IMR-90 (cell line): ENCODE results near the gene BRINP3. TPM values are rescaled to one million over a fixed set of nuclear protein-coding genes. Genes with fewer than 3 reads are reported as not detected.
A peak's percentile ranks its signal among the peaks of the same experiment; 100 is the strongest.

Experiments
- ATAC-seq: fragments of 200-7000 bp; cut with Tn5 transposase; 2 replicates; pipeline ENCODE4 v1.9.1; 2020; ENCODE audit warnings: low read depth, mild to moderate bottlenecking, moderate library complexity
- BruUV-seq: library from RNA; stranded (reverse); fragments of 400-500 nt; replicated peaks from 2 replicates; lab custom pipeline; 2021; lab: Mats Ljungman, UMichigan
- CTCF ChIA-PET: fragments of 300-600 bp; formaldehyde crosslinking; extraction: SDS; loops from one replicate; lab custom pipeline; 2021; ENCODE audit warnings: antibody characterized with exemption; lab: Yijun Ruan, JAX
- POLR2A ChIA-PET: fragments of 300-600 bp; sonication (Branson Sonifier 250); formaldehyde crosslinking; loops from one replicate; lab custom pipeline; 2022; ENCODE audit warnings: antibody characterized with exemption; ENCODE audit not compliant: unreplicated experiment; lab: Charles Lee
- DNase-seq: peaks from one replicate; pipeline ENCODE4 v3.0.0; 2013
- H2AFZ ChIP-seq: replicated peaks from 2 replicates; pipeline ENCODE3; 2013; ENCODE audit warnings: low read length, mild to moderate bottlenecking; ENCODE audit not compliant: poor library complexity
- H2AK5ac ChIP-seq: 2 replicates; pipeline ENCODE4 v1.6.1; 2013; ENCODE audit warnings: low read depth, low read length, inconsistent platforms
- H2AK9ac ChIP-seq: replicated peaks from 2 replicates; pipeline ENCODE3; 2013; ENCODE audit warnings: mild to moderate bottlenecking, low read depth, low read length, moderate library complexity; ENCODE audit not compliant: poor library complexity
- H2BK120ac ChIP-seq: 2 replicates; pipeline ENCODE4 v1.6.1; 2013; ENCODE audit warnings: low read depth, low read length, inconsistent platforms
- H2BK15ac ChIP-seq: 3 replicates; pipeline ENCODE4 v1.6.1; 2013; ENCODE audit warnings: low read depth, low read length, inconsistent platforms
- H2BK20ac ChIP-seq: 2 replicates; pipeline ENCODE4 v1.6.1; 2013; ENCODE audit warnings: low read depth, mild to moderate bottlenecking, inconsistent platforms, low read length, moderate library complexity
- H2BK5ac ChIP-seq: 2 replicates; pipeline ENCODE4 v1.6.1; 2013; ENCODE audit warnings: mild to moderate bottlenecking, low read depth, low read length, inconsistent platforms; ENCODE audit not compliant: poor library complexity, severe bottlenecking
- H3K14ac ChIP-seq: replicated peaks from 2 replicates; pipeline ENCODE4 v1.6.1; 2013; ENCODE audit warnings: low read depth, low read length, inconsistent platforms
- H3K18ac ChIP-seq: 2 replicates; pipeline ENCODE4 v1.6.1; 2013; ENCODE audit warnings: low read depth, low read length, control low read depth
- H3K23ac ChIP-seq: 2 replicates; pipeline ENCODE4 v1.6.1; 2013; ENCODE audit warnings: low read depth, low read length, inconsistent platforms
- H3K27ac ChIP-seq: 2 replicates; pipeline ENCODE4 v1.5.1; 2013; ENCODE audit warnings: mild to moderate bottlenecking, control low read depth, low read length; ENCODE audit not compliant: insufficient read depth
- H3K27me3 ChIP-seq: 2 replicates; pipeline ENCODE4 v1.6.1; 2013; ENCODE audit warnings: low read length; ENCODE audit not compliant: control insufficient read depth, insufficient read depth
- H3K36me3 ChIP-seq: 2 replicates; pipeline ENCODE4 v1.6.1; 2013; ENCODE audit warnings: low read length, mixed read lengths; ENCODE audit not compliant: control insufficient read depth, insufficient read depth
- H3K4ac ChIP-seq: 2 replicates; pipeline ENCODE4 v1.6.1; 2013; ENCODE audit warnings: low read depth, low read length, inconsistent platforms
- H3K4me1 ChIP-seq: 2 replicates; pipeline ENCODE4 v1.6.1; 2013; ENCODE audit warnings: low read length, mixed read lengths; ENCODE audit not compliant: control insufficient read depth, insufficient read depth
- H3K4me2 ChIP-seq: 2 replicates; pipeline ENCODE4 v1.6.1; 2013; ENCODE audit warnings: low read depth, mild to moderate bottlenecking, control low read depth, low read length, moderate library complexity
- H3K4me3 ChIP-seq: 2 replicates; pipeline ENCODE4 v1.5.1; 2013; ENCODE audit warnings: low read depth, mild to moderate bottlenecking, control low read depth, low read length, moderate library complexity; ENCODE audit not compliant: insufficient read depth
- H3K56ac ChIP-seq: 2 replicates; pipeline ENCODE4 v1.6.1; 2013; ENCODE audit warnings: low read length, inconsistent platforms; ENCODE audit not compliant: insufficient read depth; ENCODE audit errors: extremely low read depth
- H3K79me1 ChIP-seq, 2 experiments: 2 replicates each; pipeline ENCODE4 v1.6.1; 2013; ENCODE audit warnings: low read length in 2 of 2, inconsistent platforms in 1 of 2, low read depth in 1 of 2
- H3K9ac ChIP-seq: 2 replicates; pipeline ENCODE4 v1.6.1; 2013; ENCODE audit warnings: low read depth, low read length, control low read depth
- H3K9me1 ChIP-seq: 2 replicates; pipeline ENCODE4 v1.6.1; 2013; ENCODE audit warnings: low read length, inconsistent platforms; ENCODE audit not compliant: insufficient read depth
- H3K9me3 ChIP-seq: 2 replicates; pipeline ENCODE4 v1.6.1; 2013; ENCODE audit warnings: low read length; ENCODE audit not compliant: control insufficient read depth, insufficient read depth
- H4K20me1 ChIP-seq: 2 replicates; pipeline ENCODE4 v1.6.1; 2013; ENCODE audit warnings: low read length, inconsistent platforms; ENCODE audit not compliant: insufficient read depth
- H4K5ac ChIP-seq: 2 replicates; pipeline ENCODE4 v1.6.1; 2013; ENCODE audit warnings: mild to moderate bottlenecking, low read depth, low read length, control low read depth
- H4K8ac ChIP-seq, 2 experiments: 2 replicates each; pipeline ENCODE4 v1.6.1; 2013; ENCODE audit warnings: low read depth in 2 of 2, low read length in 2 of 2, control low read depth in 1 of 2, inconsistent platforms in 1 of 2
- H4K91ac ChIP-seq: 2 replicates; pipeline ENCODE4 v1.6.1; 2013; ENCODE audit warnings: low read depth, low read length, inconsistent platforms; ENCODE audit not compliant: insufficient read depth
- BHLHE40 ChIP-seq: fragments of 150-350 bp; IDR thresholded peaks from 2 replicates; pipeline ENCODE4 v1.6.1; 2016; ENCODE audit warnings: mild to moderate bottlenecking, low read depth, low read length
- MAFK ChIP-seq: IDR thresholded peaks from 2 replicates; pipeline ENCODE4 v1.6.1; 2012; ENCODE audit warnings: low read depth, low read length, improper control_type of control experiment
- WGBS, 2 experiments: methylation state at CpG; one replicate each; pipeline versions ENCODE4 v1.1.5 to v1.1.7; 2013; ENCODE audit warnings: missing lambda C conversion rate in 2 of 2; ENCODE audit not compliant: insufficient read length in 1 of 2; ENCODE audit errors: extremely low coverage in 2 of 2; 5-methylcytosine and 5-hydroxymethylcytosine counted together
- dilution Hi-C: fragments of 300-500 bp; cut with HindIII; formaldehyde crosslinking; loops from one replicate; pipeline ENCODE4 v1.14.3; 2018; ENCODE audit warnings: low sequenced_read_pairs; ENCODE audit not compliant: unreplicated experiment
- in situ Hi-C: fragments of 300-500 bp; cut with MboI; formaldehyde crosslinking; loops from 3 replicates; pipeline ENCODE4 v1.14.3; 2019; ENCODE audit warnings: low sequenced_read_pairs, inconsistent platforms, mixed read lengths
- intact Hi-C: fragments of 100-400 bp; cut with micrococcal nuclease; formaldehyde crosslinking; loops from 2 replicates; pipeline ENCODE4 v1.10.0; 2022
- polyA plus RNA-seq, 3 experiments: library from polyadenylated mRNA; depleted of rRNA; stranded (reverse); fragments of >200 nt; gene quantifications; 2 replicates each; pipeline ENCODE4 v1.2.3, GENCODE V29; 2012; ENCODE audit warnings: low replicate concordance in 1 of 3
- total RNA-seq: library from RNA; depleted of rRNA; stranded (reverse); fragments of >200 nt; gene quantifications from 2 replicates; pipeline ENCODE4 v1.2.3, GENCODE V29; 2012

BRINP3 gene
- total and polyA plus RNA-seq, 2 of the 4 experiments (the other 2 are of a cell fraction) = 0.15 to 0.36 TPM

DNA sequence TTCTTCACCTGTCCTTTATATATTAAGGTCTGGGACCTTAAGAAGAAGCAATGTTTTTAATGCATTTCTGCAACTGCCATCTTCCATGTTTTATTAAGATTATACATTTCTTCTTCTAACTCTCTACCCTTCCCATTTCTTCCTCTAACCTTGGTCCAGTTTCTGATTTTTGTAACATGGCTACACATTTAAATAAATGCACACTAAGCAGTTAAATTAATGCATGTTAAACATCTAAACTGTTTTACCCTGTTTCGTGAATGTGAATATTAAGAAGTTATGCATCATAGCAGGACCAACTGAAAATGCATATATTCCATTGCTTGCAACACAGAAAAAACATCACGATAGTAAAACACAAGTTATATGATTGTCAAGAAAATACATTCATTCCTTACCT is 3.7 kb downstream of the BRINP3 start:
- CTCF ChIA-PET = interaction anchor here (0.7 kb wide), 1 partner anchor 941 kb away, joined by 3 read pairs; no protein-coding TSS in a partner anchor

More for the DNA sequence above, 3.7 kb downstream of the BRINP3 start:
- in situ Hi-C loops (no loop called here), intact Hi-C loops (loop anchor here (10.0 kb wide), 1 partner anchor 281 kb away; no protein-coding TSS in a partner anchor), dilution Hi-C loops (no loop called here)
- no peaks in the 10 kb centered on the region for H3K9me1 ChIP-seq
- H2BK120ac ChIP-seq = no peak overlapping the region
- H3K4me2 ChIP-seq = peak overlapping the region; percentile 94; the same call in 1 of the 2 replicates
- no peaks in the 10 kb centered on the region for H3K9me3 ChIP-seq
- no peak overlapping the region for H2AK9ac ChIP-seq
- WGBS, 2 experiments = no CpG with 5 or more reads among the region's 2 CpGs
- no peak overlapping the region for H3K27ac ChIP-seq
- DNase-seq (no peak), ATAC-seq (no peak)
- H3K9ac ChIP-seq = no peak overlapping the region
- no peaks in the 10 kb centered on the region for H4K20me1 ChIP-seq
- POLR2A ChIA-PET = no interaction called here
- H2BK15ac ChIP-seq = no peak overlapping the region
- no peaks in the 10 kb centered on the region for H3K79me1 ChIP-seq
- H3K27me3 ChIP-seq = no peaks in the 10 kb centered on the region; the same call in 1 of the 2 replicates
- H2AK5ac ChIP-seq = no peak overlapping the region
- no peak overlapping the region for H4K91ac ChIP-seq
- no peak overlapping the region for H3K4me3 ChIP-seq
- H3K18ac ChIP-seq = no peak overlapping the region
- H4K5ac ChIP-seq = no peak overlapping the region
- H3K36me3 ChIP-seq = no peaks in the 10 kb centered on the region
- H3K4me1 ChIP-seq = no peaks in the 10 kb centered on the region
- H3K56ac ChIP-seq = no peak overlapping the region
- no peak overlapping the region for H3K23ac ChIP-seq
- H2BK5ac ChIP-seq = no peak overlapping the region
- TF ChIP-seq MAFK (peak; percentile 68), BHLHE40 (no peak)
- no peak overlapping the region for H4K8ac ChIP-seq
- no peak overlapping the region for H3K14ac ChIP-seq
- BruUV-seq = no TSS peak
- no peak overlapping the region for H3K4ac ChIP-seq
- no peak overlapping the region for H2AFZ ChIP-seq
- no peak overlapping the region for H2BK20ac ChIP-seq
